ENCODE data around the gene ZDHHC8. TPM values are rescaled to one million over a fixed set of nuclear protein-coding genes. Genes with fewer than 3 reads are reported as not detected.

ZDHHC8 gene
- total RNA-seq, 1 donor from 2014 or later, result 35.5 TPM

- Histone ChIP-seq H3K36me3 (no peaks in the 10 kb centered on the region), H3K27ac (no peak overlapping the region), H3K4me1 (no peaks in the 10 kb centered on the region), H3K9me3 (no peaks in the 10 kb centered on the region), H3K27me3 (no peaks in the 10 kb centered on the region), H3K4me3 (no peak overlapping the region)
- no peak for DNase-seq (ENCODE audit: low spot score in 2 of 2)
- no peak for TF ChIP-seq CTCF (IDR thresholded peaks at IDR 0.05)
- intact Hi-C loops (cut with DNase I), result no loop called here
Observed at GRCh38 chr22:20186183-20186870, 54.7 kb downstream of the ZDHHC8 start.

- Histone ChIP-seq H3K27me3 (no peaks in the 10 kb centered on the region), H3K4me1 (no peaks in the 10 kb centered on the region), H3K9me3 (no peaks in the 10 kb centered on the region), H3K4me3 (no peak overlapping the region), H3K27ac (no peak overlapping the region), H3K36me3 (no peaks in the 10 kb centered on the region)
- TF ChIP-seq CTCF (IDR thresholded peaks at IDR 0.05), result no peak
- DNase-seq (ENCODE audit: low spot score in 2 of 2), result no peak
- intact Hi-C loops (cut with DNase I), result no loop called here
Observed at GRCh38 chr22:20186871-20187546, 55.4 kb downstream of the ZDHHC8 start.

GRCh38 chr22:20187777-20188566 lies 56.4 kb downstream of the ZDHHC8 start:
- intact Hi-C loops (cut with DNase I), result no loop called here
- Histone ChIP-seq H3K9me3 (no peaks in the 10 kb centered on the region), H3K27ac (no peak overlapping the region), H3K27me3 (no peaks in the 10 kb centered on the region), H3K4me1 (no peaks in the 10 kb centered on the region), H3K4me3 (no peak overlapping the region), H3K36me3 (no peaks in the 10 kb centered on the region)
- DNase-seq (ENCODE audit: low spot score in 2 of 2), result no peak
- TF ChIP-seq CTCF (IDR thresholded peaks at IDR 0.05), result no peak

- intact Hi-C loops (cut with DNase I), result no loop called here
- TF ChIP-seq CTCF (IDR thresholded peaks at IDR 0.05), result no peak
- Histone ChIP-seq H3K9me3 (no peaks in the 10 kb centered on the region), H3K27me3 (no peaks in the 10 kb centered on the region), H3K27ac (no peak overlapping the region), H3K4me3 (no peak overlapping the region), H3K36me3 (no peaks in the 10 kb centered on the region), H3K4me1 (no peaks in the 10 kb centered on the region)
- DNase-seq (ENCODE audit: low spot score in 2 of 2), result no peak
Observed at GRCh38 chr22:20188567-20188877, 56.9 kb downstream of the ZDHHC8 start.

GRCh38 chr22:20191000-20191515 lies 59.5 kb downstream of the ZDHHC8 start:
- intact Hi-C loops (cut with DNase I), result no loop called here
- no peaks in the 10 kb centered on the region for H3K27me3 ChIP-seq
- H3K27ac ChIP-seq, result no peak overlapping the region
- DNase-seq (ENCODE audit: low spot score in 2 of 2), result no peak
- no peaks in the 10 kb centered on the region for H3K4me1 ChIP-seq
- no peak overlapping the region for H3K4me3 ChIP-seq
- H3K36me3 ChIP-seq, result no peaks in the 10 kb centered on the region
- H3K9me3 ChIP-seq, result no peaks in the 10 kb centered on the region
- no peak for TF ChIP-seq CTCF (IDR thresholded peaks at IDR 0.05)
